Tibial artery (tissue), 4 donors: Measurements from ENCODE around the gene NOTCH1.

Source experiments
- DNase-seq, 2 donors: peaks; one replicate each; pipeline ENCODE4 v3.0.0-alpha.2; 2019
- H3K27ac ChIP-seq, 2 donors: fragments of 200-600 bp; sonication (generic) in 1 of 2; 1 replicate in 1 of 2; 2 replicates in 1 of 2; pipeline ENCODE4 v1.5.1; 2018 to 2019; ENCODE audit warnings: mild to moderate bottlenecking in 1 of 2
- H3K27me3 ChIP-seq, 2 donors: fragments of 200-600 bp; sonication (generic) in 1 of 2; one replicate each; pipeline versions ENCODE4 v1.5.1 to v1.6.0; 2016 to 2019
- H3K36me3 ChIP-seq, 3 donors: fragments of 200-600 bp; sonication (generic) in 2 of 3; one replicate each; pipeline ENCODE4 v1.5.1; 2016 to 2019; ENCODE audit warnings: mild to moderate bottlenecking in 2 of 3
- H3K4me1 ChIP-seq, 4 donors: fragments of 200-600 bp; sonication (generic) in 2 of 4; 1 replicate in 3 of 4; 2 replicates in 1 of 4; pipeline ENCODE4 v1.5.1; 2016 to 2019
- H3K4me3 ChIP-seq, 2 donors: fragments of 200-600 bp; sonication (generic) in 1 of 2; 1 replicate in 1 of 2; 2 replicates in 1 of 2; pipeline ENCODE4 v1.5.1; 2018 to 2019; ENCODE audit warnings: mild to moderate bottlenecking in 2 of 2
- H3K9me3 ChIP-seq, 3 donors: fragments of 200-600 bp; sonication (generic) in 1 of 3; one replicate each; pipeline ENCODE4 v1.5.1; 2016 to 2019
- intact Hi-C: fragments of 100-400 bp; cut with DNase I; formaldehyde crosslinking; loops from one replicate; pipeline ENCODE4 v1.15.0; 2023; ENCODE audit warnings: low total_unique reads
- TF ChIP-seq, protein P1 (sequence below), 2 experiments: fragments of 200-600 bp in 1 of 2; fragments of 450-650 bp in 1 of 2; IDR thresholded peaks; one replicate each; pipeline ENCODE4 v1.5.1; 2017 to 2019; ENCODE audit warnings: antibody characterized with exemption in 2 of 2, mild to moderate bottlenecking in 1 of 2, moderate library complexity in 1 of 2

Gene NOTCH1

DNA sequence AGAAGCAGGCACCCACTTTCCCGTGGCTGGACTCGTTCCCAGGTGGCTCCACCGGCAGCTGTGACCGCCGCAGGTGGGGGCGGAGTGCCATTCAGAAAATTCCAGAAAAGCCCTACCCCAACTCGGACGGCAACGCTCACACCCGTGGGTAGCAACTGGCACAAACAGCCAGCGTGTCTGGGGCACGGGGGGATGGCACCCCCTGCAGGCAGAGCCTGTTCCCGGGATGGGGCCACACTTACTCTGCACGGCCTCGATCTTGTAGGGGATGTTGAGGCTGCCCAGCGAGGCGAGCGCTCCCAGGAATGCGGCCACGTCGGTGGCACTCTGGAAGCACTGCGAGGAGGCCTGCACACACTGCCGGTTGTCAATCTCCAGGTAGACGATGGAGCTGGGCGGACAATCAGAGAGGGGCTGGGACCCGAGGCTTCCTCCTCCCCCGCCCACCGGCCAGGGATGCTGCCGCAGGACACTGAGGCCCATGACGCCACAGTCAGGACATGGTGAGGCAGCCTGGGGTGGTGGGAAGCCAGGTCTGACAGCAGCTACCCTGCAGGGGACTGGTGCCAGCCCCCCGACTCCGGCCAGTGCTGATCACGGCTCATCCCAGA, 42.8 kb downstream of the NOTCH1 start:
- intact Hi-C loops, result no loop called here

DNA sequence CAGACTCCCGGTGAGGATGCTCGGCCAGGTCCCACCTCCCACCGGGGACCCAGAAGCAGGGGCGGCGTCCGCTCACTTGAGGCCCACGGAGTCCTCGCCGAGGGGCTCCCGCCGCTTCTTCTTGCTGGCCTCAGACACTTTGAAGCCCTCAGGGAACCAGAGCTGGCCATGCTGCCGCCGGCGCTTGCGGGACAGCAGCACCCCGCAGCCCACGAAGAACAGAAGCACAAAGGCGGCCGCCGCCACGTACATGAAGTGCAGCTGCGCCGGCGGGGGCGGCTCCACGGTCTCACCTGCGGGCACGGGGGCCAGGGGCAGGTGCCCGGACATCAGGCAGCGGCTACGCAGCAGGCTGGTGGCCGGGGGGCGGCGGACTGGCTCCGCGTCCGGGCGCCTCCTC, 43.7 kb downstream of the NOTCH1 start:
- DNase-seq, result no peak
- H3K27ac ChIP-seq, result no peak overlapping the region
- H3K9me3 ChIP-seq, result no peaks in the 10 kb centered on the region
- H3K27me3 ChIP-seq, result no peaks in the 10 kb centered on the region
- peaks cover 96 to 100% (median 100%) of the 10 kb centered on the region in 3 donors for H3K36me3 ChIP-seq
- intact Hi-C loops, result no loop called here
- TF ChIP-seq, protein P1, sequence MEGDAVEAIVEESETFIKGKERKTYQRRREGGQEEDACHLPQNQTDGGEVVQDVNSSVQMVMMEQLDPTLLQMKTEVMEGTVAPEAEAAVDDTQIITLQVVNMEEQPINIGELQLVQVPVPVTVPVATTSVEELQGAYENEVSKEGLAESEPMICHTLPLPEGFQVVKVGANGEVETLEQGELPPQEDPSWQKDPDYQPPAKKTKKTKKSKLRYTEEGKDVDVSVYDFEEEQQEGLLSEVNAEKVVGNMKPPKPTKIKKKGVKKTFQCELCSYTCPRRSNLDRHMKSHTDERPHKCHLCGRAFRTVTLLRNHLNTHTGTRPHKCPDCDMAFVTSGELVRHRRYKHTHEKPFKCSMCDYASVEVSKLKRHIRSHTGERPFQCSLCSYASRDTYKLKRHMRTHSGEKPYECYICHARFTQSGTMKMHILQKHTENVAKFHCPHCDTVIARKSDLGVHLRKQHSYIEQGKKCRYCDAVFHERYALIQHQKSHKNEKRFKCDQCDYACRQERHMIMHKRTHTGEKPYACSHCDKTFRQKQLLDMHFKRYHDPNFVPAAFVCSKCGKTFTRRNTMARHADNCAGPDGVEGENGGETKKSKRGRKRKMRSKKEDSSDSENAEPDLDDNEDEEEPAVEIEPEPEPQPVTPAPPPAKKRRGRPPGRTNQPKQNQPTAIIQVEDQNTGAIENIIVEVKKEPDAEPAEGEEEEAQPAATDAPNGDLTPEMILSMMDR (IDR thresholded peaks at IDR 0.05), result no peak
- H3K4me1 ChIP-seq, result no peaks in the 10 kb centered on the region
- H3K4me3 ChIP-seq, result no peak overlapping the region

More for the DNA sequence above, 42.8 kb downstream of the NOTCH1 start:
- Histone ChIP-seq H3K4me1 (no peaks in the 10 kb centered on the region), H3K27me3 (no peaks in the 10 kb centered on the region), H3K27ac (no peak overlapping the region), H3K36me3 (peaks cover 98 to 100% (median 100%) of the 10 kb centered on the region in 3 donors), H3K4me3 (no peak overlapping the region), H3K9me3 (no peaks in the 10 kb centered on the region)
- no peak for DNase-seq
- TF ChIP-seq, protein P1 (IDR thresholded peaks at IDR 0.05), result no peak

DNA sequence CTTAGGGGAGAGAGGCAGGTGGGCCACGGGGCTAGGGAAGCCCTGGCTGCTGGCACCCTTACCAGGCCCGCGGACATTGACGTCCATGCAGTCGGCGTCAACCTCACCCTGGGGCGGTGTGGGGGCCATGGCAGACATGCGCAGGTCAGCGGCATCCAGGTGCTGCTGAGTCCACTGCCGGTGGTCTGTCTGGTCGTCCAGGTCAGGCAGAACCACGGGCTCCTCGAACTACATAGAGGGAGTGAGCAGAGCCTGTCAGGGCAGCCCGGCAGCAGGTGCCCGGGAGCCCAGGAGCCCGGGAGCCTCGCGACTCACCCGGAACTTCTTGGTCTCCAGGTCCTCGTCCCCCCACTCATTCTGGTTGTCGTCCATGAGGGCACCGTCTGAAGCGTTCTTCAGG, 44.2 kb downstream of the NOTCH1 start:
- no peak overlapping the region for H3K27ac ChIP-seq
- H3K36me3 ChIP-seq, result peaks cover 95 to 100% (median 100%) of the 10 kb centered on the region in 3 donors
- no peak overlapping the region for H3K4me3 ChIP-seq
- intact Hi-C loops, result no loop called here
- H3K27me3 ChIP-seq, result no peaks in the 10 kb centered on the region
- DNase-seq, result no peak
- H3K9me3 ChIP-seq, result no peaks in the 10 kb centered on the region
- no peaks in the 10 kb centered on the region for H3K4me1 ChIP-seq
- TF ChIP-seq, protein P1 (IDR thresholded peaks at IDR 0.05), result no peak

DNA sequence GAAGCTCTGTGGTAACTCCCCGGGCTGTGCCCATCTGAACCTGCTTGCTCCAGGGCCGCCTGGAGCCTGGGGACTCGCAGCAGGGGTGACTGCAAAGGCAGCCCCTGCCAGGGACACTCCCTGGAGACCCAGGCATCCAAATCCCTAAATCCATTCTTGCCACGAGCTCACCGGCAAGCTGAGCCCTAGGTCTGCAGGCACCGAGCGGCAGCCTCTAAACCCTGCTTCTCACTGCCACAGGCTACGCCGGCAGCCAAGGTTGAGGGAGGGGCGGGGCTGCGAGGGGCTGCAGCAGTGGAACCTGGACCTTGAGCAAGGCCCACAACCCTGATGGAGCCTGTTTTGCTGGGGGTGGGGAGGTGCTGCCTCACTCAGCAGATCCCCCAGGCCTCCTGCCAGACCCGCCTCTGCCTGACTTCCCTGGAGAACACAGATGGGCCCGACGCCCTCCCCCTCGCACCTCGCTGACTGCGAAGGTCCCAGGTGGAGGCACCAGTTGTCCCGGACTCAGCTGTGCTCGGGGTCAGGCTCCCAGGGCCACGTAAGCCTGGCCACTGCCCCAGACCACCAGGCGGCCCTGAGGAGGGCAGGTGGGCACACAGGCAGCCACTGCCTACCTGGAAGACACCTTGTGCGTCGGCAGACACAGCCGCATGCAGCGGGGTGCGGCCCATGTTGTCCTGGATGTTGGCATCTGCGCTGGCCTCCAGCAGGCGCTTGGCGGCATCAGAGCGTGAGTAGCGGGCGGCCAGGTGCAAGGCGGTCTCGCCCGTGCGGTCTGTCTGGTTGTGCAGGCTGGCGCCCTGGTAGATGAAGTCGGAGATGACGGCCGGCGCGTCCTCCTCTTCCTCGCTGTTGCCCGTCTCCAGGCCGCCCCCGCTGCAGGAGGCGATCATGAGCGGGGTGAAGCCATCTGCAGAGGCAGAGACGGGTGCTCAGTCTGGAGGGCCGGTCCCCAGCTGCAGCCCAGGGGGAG, 45.6 kb downstream of the NOTCH1 start:
- no peaks in the 10 kb centered on the region for H3K27me3 ChIP-seq
- intact Hi-C loops, result no loop called here
- TF ChIP-seq, protein P1 (IDR thresholded peaks at IDR 0.05), result no peak
- DNase-seq, result no peak
- peaks cover 89 to 100% (median 95%) of the 10 kb centered on the region in 3 donors for H3K36me3 ChIP-seq
- H3K4me3 ChIP-seq, result no peak overlapping the region
- H3K4me1 ChIP-seq, result no peaks in the 10 kb centered on the region
- H3K27ac ChIP-seq, result no peak overlapping the region
- no peaks in the 10 kb centered on the region for H3K9me3 ChIP-seq

DNA sequence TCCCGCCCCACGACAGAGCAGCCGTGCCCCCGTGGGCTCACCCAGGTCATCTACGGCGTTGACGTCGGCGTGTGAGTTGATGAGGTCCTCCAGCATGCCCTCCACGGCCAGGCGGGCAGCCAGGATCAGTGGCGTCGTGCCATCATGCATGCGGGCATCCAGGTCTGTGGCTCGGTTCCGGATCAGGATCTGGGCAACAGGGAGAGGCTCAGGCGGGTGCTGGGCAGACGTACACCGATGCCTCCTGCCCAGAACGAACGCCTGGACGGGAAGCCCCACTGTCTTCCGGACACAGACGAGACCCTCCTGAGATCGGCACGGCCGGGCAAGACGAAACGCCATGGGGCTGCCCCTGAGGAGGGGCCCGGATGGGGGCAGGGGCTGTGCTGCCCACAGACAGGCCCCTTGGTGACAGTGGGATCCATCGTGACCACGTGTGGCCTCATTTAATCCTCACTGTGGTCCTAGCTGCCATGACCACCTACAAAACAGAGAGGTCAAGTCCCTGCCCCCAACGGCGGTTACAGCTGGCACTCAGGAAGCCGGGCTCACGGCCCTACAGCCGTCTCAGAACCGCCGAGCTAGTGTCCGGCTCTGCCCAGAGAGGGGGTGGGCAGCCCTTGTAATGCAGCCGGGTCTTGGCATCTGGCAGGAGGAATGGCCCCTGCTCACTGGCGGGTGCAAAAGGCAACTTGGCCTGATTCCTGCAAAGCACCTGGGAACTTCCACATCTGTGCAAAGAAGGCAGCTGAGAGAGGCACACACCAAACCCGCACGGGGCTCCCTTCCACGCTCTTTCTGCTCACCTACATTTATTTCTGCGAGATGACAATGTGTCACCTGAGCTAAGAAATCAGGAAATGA, 46.5 kb downstream of the NOTCH1 start:
- TF ChIP-seq, protein P1 (IDR thresholded peaks at IDR 0.05), result no peak
- H3K9me3 ChIP-seq, result no peaks in the 10 kb centered on the region
- peaks cover 0 to 6% (median 0%) of the 10 kb centered on the region in 4 donors for H3K4me1 ChIP-seq
- intact Hi-C loops, result no loop called here
- DNase-seq, result no peak
- H3K27me3 ChIP-seq, result no peaks in the 10 kb centered on the region
- no peak overlapping the region for H3K27ac ChIP-seq
- no peak overlapping the region for H3K4me3 ChIP-seq
- peaks cover 80 to 97% (median 85%) of the 10 kb centered on the region in 3 donors for H3K36me3 ChIP-seq
